GM19463 (cell line): ENCODE measurements around the gene ERF.

Source experiments
- ATAC-seq: cut with Tn5 transposase; IDR thresholded peaks from one replicate; pipeline ENCODE4 v1.9.1; 2021; ENCODE audit warnings: mild to moderate bottlenecking, moderate library complexity; ENCODE audit not compliant: unreplicated experiment

ERF gene

DNA sequence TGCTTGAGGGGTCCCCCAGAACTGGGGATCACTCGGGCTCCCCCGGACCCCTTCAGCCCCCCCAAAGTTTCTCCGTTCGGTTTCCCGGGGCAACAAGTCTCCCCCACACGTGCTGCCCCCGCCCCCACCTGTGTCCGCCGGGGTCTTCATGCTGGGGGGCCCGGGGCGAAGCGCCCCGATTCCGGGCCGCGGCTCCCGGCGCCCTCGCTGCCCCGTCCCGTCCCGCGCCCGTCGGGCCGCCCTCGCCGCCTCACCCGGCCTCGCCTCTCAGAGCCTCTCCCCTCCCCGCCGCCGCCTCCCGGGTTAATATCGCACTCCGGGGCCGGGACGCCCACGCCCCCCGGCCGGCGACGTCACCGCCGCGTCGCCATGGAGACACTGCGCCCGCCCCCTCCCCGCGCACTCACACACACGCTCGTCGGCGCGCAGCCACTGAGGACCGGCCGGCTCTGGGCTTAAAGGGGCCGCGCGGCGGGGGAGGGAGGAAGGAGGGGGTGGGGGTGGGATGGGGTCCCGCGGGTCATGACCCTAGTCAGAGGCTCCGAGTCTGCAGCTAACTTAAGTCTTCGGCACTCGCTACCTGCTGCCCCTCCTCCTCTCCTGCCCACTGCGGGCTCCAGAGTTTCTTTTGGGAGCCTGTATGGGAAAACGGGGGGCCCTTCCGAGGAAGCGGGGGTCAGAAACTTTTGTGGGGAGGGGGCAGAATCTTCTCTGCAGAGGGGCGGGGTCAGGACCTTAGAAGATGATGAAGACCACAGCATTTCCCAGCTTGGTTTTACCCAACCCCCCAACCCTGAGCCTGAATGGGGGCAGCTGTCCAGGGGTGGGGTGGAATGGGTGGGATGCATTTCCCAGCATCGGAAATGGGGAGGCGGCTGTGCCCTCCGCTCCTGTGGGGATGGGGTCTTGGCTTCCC, at the start of gene ERF:
TSS of gene ERF (minus strand) at position 279 of the 916 bp plus-strand sequence. CDS start at position 150, 129 bp downstream.
- peak; percentile 71 for ATAC-seq

DNA sequence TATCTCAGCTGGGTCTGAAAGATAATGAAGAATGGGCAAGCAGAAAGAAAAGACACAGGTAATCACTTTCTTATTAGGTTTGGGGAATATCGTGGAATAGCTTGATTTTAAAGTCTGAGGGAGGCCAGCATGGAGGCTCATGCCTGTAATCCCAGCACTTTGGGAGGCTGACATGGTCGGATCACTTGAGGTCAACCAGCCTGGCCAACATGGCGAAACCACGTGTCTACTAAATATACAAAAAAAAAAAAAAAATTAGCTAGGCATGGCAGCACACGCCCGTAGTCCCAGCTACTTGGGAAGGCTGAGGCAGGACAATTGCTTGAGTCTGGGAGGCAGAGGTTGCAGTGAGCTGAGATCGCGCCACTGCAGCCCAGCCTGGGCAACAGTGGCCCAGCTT, 48.9 kb upstream of the ERF start:
- ATAC-seq, result no peak

DNA sequence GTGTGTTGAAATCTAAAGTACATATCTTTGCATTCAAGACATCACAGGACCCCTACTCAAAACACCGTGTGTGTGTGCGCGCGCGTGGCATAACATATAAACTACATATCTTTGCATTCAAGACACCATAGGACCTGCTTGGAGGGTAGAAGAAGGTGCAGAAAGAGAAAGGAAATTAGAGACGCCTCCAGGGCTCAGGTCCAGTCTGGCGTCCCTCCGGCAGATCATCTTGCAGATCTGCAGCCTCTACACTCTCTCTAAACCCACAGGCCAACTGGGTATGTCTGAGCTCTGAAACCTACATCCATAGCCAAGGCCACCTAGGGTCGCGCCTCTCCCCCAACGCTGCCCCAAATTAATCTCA, 48.2 kb upstream of the ERF start:
- no peak for ATAC-seq

DNA sequence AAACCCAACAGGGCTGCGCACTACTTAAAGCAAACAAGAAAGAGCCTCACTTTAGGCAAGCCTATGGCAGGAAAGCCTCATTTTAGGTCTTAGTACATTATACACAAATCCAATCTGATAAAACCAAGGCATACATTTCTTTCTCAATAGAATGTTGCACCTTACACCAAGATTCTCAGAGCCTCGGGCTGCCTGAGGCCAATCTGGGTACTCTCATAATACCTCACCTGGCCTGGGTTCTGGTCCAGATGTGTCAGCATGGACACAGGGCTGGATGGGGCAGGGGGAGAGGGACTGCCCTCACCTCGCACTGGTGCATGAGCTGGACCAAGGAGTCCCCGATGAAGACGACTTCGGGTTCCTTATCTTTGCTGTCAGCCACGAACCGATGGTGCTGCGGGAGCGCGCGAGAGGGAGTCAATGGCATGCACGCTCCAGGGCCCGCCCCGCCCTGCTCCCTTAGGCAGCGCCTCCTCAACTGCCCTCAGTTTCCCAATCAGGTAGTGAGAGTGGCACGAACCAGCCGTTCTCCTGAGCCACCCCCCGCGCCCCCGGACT, 46.8 kb upstream of the ERF start, which contains the start of gene PRR19:
TSS of gene PRR19 (plus strand) at position 487 of the 558 bp plus-strand sequence. CDS start 7,453 bp downstream, outside the sequence.
- ATAC-seq, result no peak

DNA sequence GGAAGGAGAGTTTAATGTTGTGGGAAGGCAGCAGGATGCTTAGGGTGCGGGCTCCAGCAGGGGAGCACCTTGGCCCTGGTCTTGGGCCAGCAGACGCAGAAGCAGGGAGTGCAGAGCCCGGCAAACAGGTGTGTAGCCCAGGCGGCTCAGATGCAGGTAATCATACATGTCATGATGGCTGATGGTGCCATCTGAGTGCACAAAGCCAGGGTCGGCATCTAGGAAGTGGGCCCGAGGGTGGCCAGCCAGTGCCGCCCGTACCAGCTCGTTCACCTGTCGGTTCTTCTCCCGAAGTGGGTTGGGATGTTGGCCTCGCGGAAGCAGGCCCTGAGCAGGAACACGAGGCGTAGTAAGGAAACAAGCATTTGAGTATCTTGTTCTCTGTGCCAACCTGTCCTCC, 42.1 kb upstream of the ERF start:
- ATAC-seq, result no peak

DNA sequence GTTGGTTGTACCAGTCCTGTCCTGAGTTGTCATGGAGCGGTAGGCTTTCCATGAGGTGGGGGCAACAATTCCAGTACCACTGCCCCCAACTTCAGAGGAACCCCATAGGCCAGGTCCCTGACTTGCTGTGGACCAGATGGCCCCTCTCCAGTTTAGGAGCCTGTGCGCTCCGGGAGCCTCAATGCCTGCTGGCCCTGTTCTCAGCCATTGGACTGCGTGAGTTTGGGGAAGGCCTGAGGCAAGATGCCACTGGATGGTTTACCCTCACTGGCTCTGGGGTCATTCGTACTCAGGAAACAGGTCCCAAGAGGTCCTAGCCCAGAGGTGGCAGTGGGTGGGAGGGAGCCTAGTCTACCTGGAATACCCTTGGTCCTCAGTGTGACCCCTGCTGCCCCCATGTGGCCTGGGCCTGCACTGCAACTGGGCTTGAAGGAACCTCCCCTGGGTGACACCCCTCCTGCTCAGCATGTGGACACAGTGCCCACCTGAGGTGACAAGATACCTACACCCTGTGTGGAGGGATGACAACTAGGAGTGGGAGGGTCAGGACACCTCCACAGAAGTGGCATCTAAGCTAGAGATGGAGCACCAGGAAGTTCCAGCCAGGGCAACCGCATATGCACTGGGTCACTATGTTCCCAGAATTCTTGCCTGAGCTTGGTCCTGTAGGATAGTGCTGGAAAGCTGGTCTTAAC, 41.0 kb upstream of the ERF start:
- no peak for ATAC-seq

DNA sequence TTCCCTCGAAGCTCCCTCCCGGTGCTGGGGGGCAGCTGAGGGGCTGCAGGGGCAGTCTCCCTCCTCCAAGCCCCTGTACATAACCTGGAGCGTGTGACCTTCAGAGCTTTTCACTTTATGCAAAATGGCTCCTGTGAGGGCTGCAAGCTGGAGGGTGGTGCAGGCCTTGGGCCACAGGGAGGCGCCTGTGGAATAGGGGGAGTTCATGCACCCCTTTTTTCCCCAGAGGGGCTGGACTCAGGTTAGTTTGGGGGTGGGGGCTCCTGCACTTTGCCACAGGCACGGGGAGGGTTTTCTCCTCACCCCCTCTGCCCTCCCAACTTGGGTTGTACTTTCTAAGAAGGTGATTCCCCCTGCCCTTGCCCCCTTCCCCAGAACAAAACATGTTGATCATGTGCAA, 40.4 kb upstream of the ERF start:
- ATAC-seq, result no peak

DNA sequence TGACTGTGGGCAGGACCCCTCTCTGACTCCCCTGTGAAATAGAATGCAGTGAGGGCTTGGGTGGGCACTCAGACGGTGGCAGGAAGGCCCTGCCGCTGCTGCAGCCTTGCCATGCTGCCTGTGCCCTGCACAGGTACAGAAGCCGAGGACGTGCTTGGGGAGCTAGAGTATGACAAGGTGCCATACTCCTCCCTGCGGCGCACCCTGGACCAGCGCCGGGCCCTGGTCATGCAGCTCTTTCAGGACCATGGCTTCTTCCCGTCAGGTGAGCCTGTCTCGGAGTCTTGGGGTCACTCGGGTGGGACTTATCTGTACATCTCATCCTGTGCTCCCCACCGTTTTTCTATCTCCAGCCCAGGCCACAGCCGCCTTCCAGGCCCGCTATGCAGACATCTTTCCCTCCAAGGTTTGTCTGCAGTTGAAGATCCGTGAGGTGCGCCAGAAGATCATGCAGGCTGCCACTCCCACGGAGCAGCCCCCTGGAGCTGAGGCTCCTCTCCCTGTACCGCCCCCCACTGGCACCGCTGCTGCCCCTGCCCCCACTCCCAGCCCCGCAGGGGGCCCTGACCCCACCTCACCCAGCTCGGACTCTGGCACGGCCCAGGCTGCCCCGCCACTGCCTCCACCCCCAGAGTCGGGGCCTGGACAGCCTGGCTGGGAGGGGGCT, 39.7 kb upstream of the ERF start:
- ATAC-seq, result no peak

DNA sequence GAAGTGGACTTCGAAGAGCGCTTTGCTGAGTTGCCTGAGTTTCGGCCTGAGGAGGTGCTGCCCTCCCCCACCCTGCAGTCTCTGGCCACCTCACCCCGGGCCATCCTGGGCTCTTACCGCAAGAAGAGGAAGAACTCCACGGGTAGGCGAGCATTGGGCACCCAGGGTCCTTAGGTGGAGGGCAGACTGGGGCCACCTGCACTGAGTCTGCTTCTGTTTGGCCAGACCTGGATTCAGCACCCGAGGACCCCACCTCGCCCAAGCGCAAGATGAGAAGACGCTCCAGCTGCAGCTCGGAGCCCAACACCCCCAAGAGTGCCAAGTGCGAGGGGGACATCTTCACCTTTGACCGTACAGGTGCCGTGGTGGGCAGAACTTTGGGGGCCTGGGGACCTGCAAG, 39.0 kb upstream of the ERF start:
- ATAC-seq, result no peak

DNA sequence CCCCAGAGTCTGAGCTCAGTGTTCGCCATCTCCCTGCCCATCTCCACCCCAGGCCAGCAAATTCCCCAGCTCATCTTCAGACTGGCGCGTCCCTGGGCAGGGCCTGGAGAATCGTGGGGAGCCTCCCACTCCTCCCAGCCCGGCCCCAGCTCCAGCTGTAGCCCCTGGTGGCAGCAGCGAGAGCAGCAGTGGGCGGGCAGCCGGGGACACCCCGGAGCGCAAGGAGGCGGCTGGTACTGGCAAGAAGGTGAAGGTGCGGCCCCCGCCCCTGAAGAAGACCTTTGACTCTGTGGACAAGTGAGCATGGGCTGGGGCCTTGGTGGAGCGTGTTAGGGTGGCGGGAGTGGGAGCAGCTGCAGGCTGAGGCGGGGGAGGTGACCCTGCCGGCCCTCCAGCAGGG, 38.6 kb upstream of the ERF start:
- no peak for ATAC-seq

DNA sequence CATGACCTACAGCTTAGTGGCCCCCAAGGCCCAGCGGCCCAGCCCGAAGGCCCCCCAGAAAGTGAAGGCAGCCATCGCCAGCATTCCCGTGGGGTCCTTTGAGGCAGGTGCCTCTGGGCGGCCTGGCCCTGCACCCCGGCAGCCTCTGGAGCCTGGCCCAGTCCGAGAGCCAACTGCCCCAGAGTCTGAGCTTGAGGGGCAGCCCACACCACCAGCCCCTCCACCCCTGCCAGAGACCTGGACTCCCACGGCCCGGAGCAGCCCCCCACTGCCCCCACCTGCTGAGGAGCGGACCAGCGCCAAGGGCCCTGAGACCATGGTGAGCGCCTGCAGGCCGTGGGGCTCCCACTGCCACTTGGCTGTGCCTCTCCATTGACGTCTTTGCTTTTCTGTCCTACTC, 38.0 kb upstream of the ERF start:
- ATAC-seq, result no peak

DNA sequence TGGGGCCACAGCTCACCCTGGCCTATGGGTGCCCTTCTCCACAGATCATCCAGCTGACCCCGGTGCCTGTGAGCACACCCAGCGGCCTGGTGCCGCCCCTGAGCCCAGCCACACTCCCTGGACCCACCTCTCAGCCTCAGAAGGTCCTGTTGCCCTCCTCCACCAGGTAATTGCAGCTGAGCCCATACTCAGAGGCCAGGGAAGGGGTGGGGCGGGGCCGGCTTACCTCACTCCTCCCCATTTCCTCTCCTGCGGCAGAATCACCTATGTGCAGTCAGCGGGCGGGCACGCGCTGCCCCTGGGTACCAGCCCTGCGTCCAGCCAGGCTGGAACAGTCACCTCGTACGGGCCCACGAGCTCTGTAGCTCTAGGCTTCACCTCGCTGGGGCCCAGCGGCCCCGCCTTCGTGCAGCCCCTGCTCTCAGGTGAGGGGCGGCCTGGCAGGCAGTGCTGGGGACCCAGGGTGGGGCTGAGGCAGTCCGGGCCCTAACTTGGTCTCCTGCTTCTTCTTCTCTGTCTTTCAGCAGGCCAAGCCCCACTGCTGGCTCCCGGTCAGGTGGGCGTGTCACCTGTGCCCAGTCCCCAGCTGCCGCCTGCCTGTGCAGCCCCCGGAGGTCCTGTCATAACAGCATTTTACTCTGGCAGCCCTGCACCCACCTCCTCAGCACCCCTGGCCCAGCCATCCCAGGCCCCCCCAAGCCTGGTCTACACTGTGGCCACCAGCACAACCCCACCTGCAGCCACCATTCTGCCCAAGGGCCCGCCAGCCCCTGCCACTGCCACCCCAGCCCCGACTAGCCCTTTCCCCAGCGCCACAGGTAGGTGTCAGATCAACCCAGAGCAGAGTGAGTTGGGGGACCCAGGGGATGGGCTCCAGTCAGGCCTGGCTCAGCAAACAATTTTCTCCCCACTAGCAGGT, 37.4 kb upstream of the ERF start:
- no peak for ATAC-seq

DNA sequence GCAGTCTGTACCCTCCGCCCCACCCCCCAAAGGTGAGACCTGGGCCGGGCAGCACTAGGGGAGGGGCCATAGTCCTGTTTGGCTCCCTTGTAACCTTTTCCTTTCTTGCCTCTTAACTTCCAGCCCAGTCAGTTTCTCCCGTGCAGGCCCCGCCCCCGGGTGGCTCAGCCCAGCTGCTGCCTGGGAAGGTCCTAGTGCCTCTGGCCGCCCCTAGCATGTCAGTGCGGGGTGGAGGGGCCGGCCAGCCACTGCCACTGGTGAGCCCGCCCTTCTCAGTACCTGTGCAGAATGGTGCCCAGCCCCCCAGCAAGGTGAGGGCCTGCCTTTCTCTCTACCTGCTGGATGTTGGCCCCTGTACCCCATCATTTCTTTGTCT, 36.5 kb upstream of the ERF start:
- no peak for ATAC-seq

DNA sequence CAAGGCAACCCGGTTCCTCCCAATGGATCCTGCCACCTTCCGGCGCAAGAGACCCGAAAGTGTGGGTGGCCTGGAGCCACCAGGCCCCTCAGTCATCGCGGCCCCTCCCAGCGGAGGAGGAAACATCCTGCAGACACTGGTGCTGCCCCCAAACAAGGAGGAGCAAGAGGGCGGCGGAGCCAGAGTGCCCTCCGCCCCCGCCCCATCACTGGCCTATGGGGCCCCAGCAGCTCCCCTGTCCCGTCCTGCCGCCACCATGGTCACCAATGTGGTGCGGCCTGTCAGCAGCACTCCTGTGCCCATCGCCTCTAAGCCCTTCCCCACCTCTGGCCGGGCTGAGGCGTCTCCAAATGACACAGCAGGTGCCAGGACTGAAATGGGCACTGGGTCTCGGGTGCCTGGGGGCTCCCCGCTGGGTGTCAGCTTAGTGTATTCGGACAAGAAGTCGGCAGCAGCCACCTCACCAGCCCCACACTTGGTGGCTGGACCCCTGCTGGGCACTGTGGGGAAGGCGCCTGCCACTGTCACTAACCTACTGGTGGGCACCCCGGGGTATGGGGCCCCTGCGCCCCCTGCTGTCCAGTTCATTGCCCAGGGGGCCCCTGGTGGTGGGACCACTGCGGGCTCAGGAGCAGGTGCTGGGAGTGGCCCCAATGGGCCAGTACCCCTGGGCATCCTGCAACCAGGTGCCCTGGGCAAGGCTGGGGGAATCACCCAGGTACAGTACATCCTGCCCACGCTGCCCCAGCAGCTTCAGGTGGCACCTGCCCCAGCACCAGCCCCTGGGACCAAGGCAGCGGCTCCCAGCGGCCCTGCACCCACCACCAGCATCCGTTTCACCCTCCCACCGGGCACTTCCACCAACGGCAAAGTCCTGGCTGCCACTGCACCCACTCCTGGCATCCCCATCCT, 35.9 kb upstream of the ERF start:
- ATAC-seq, result no peak

DNA sequence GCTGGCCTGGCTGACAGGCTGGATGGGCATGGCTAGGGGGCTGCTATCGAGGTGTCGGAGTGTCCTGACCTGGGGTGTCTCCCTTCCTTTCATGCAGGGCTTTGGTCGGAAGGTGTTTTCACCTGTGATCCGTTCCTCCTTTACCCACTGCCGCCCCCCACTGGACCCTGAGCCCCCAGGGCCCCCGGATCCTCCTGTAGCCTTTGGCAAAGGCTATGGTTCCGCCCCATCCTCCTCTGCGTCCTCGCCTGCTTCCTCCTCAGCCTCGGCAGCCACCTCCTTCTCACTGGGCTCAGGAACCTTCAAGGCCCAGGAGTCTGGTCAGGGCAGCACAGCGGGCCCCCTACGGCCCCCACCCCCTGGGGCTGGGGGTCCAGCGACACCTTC, 35.2 kb upstream of the ERF start:
- no peak for ATAC-seq

DNA sequence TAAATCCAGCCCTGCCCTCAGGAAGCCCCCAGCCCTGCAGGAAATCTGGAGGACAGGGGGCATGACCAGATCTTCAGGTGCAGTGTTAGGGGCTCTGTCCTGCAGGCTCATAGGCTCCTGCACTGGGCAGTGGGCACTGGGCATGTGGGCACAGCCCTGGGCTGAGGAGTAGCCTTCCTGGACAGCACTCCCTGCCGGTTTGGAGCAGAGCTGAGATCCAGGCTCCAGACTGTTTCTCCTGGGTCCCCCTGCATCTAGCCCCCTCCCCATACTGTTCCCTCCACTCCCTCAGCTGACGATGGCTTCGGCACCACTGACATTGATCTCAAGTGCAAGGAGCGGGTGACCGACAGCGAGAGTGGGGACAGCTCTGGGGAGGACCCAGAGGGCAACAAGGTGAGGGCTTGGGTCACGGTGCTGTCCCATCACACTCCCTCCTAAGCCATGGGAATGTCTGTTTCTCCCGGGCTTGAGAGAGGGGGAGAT, 34.7 kb upstream of the ERF start:
- ATAC-seq, result no peak

DNA sequence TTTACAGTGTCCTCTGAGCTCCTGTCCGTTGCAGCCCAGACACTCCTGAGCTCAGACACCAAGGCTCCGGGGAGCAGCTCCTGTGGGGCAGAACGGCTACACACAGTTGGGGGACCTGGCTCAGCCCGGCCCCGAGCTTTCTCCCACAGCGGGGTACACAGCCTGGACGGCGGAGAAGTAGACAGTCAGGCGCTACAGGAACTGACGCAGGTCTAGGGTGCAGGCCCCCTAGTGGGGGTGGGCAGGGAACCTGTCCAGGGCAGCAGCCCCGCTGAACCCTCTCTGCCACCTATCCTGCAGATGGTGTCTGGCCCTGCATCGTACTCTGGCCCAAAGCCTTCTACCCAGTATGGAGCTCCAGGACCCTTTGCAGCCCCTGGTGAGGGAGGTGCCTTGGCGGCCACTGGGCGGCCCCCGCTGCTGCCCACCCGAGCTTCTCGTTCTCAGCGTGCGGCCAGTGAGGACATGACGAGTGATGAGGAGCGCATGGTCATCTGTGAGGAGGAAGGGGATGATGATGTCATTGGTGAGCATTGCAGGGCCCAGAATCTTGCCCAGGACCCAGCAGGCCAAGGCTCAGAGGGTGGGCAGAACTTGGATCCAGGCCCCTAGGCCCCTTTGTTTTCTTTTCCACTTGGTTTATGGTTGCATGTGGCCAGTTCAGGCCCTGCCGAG, 34.1 kb upstream of the ERF start:
- ATAC-seq, result no peak

DNA sequence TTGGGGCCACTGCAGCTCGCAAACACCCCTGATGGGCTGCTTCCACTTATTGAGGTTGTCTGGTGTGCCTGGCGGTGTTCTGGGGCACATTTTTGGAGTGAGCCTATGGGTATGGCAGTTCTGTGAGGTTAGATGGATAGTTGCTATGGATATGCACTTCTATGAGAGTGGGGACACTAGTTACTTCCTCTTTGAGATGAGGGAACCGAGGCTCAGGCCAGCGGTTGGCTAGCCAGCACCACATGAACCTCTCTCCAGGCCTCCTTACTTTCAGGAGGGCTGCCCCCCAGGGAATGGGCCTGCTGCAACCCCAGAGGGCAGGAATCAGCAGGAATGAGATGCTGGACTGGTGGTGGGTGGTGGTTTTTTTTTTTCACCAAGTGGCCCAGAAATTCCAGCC, 33.5 kb upstream of the ERF start:
- no peak for ATAC-seq

DNA sequence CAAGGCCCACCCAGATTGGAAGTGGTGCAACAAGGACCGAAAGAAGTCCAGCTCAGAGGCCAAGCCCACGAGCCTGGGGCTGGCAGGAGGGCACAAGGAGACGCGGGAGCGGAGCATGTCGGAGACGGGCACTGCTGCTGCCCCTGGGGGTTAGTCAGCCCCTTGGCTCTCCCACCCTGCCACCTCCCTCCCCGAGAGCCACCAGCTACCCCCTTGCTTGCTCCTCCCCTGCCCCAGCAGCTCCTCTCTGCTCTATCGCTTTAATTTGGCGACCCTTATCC, 32.8 kb upstream of the ERF start:
- ATAC-seq, result no peak
